HepG2 (cell line): Measurements from ENCODE around the gene ZCCHC3. TPM values are rescaled to one million over a fixed set of nuclear protein-coding genes. Genes with fewer than 3 reads are reported as not detected.

Source experiments
- ARNTL ChIP-seq: sonication (generic); formaldehyde crosslinking; IDR thresholded peaks from 2 replicates; pipeline ENCODE4 v1.4.0; 2020; ENCODE audit warnings: mild to moderate bottlenecking, missing genetic modification reagents
- HMG20B ChIP-seq: conservative IDR thresholded peaks from 2 replicates; pipeline ENCODE4 v1.6.1; 2016; ENCODE audit warnings: missing genetic modification reagents, missing compliant biosample characterization
- KLF16 ChIP-seq, 2 experiments: sonication (generic) in 1 of 2; formaldehyde crosslinking in 1 of 2; IDR thresholded peaks; 2 replicates each; pipeline versions ENCODE4 v1.6.1 to v1.8.0; 2016 to 2023; ENCODE audit warnings: missing genetic modification reagents in 2 of 2, missing compliant biosample characterization in 1 of 2
- KMT2A ChIP-seq: sonication (generic); formaldehyde crosslinking; IDR thresholded peaks from 2 replicates; pipeline ENCODE4 v1.4.0; 2020; ENCODE audit warnings: missing genetic modification reagents
- PLRG1 ChIP-seq: fragments of 450-650 bp; conservative IDR thresholded peaks from 2 replicates; pipeline ENCODE4 v1.6.1; 2016
- TEAD2 ChIP-seq: sonication (generic); formaldehyde crosslinking; IDR thresholded peaks from 2 replicates; pipeline ENCODE4 v1.9.0; 2021; ENCODE audit warnings: missing genetic modification reagents
- TOPORS ChIP-seq: sonication (generic); formaldehyde crosslinking; IDR thresholded peaks from 2 replicates; pipeline ENCODE4 v1.8.0; 2023; ENCODE audit warnings: mild to moderate bottlenecking, missing genetic modification reagents
- ZNF274 ChIP-seq: sonication (generic); formaldehyde crosslinking; IDR thresholded peaks from 2 replicates; pipeline ENCODE4 v1.5.1; 2020; ENCODE audit warnings: mild to moderate bottlenecking, missing genetic modification reagents
- ZNF567 ChIP-seq: sonication (generic); formaldehyde crosslinking; IDR thresholded peaks from 2 replicates; pipeline ENCODE4 v1.8.1; 2023; ENCODE audit warnings: mild to moderate bottlenecking, missing genetic modification reagents, borderline replicate concordance
- ZNF670 ChIP-seq: sonication (generic); formaldehyde crosslinking; IDR thresholded peaks from 2 replicates; pipeline ENCODE4 v1.8.0; 2022; ENCODE audit warnings: mild to moderate bottlenecking, missing genetic modification reagents, borderline replicate concordance
- ZNF792 ChIP-seq: IDR thresholded peaks from 2 replicates; pipeline ENCODE4 v1.6.1; 2016
- polyA plus RNA-seq, 8 experiments: library from polyadenylated mRNA; depleted of rRNA in 3 of 8; stranded (reverse) in 7 of 8; unstranded in 1 of 8; fragments of >200 nt; fragmentation: Illumina TruSeq in 4 of 8; extraction: Trizol in 4 of 8; gene quantifications; 2 replicates each; pipeline versions ENCODE4 v1.2.1 to v1.2.3, GENCODE V29; 2011 to 2016; ENCODE audit warnings: low read depth in 4 of 8, missing spikeins in 1 of 8, mixed read lengths in 1 of 8; ENCODE audit not compliant: insufficient read depth in 1 of 8
- total RNA-seq, 5 experiments: library from RNA; depleted of rRNA; stranded (reverse); fragments of >200 nt; fragmentation: Illumina TruSeq; extraction: Trizol; gene quantifications; 2 replicates each; pipeline ENCODE4 v1.2.3, GENCODE V29; 2016; ENCODE audit warnings: low read depth in 1 of 5
- TF ChIP-seq, protein P1 (sequence below): sonication (generic); formaldehyde crosslinking; conservative IDR thresholded peaks from 2 replicates; pipeline ENCODE4 v1.4.0; 2020; ENCODE audit warnings: missing genetic modification reagents
- TF ChIP-seq, protein P2 (sequence below): sonication (generic); formaldehyde crosslinking; IDR thresholded peaks from 2 replicates; pipeline ENCODE4 v1.4.0; 2020; ENCODE audit warnings: mild to moderate bottlenecking, missing genetic modification reagents
- TF ChIP-seq, protein P3 (sequence below): sonication (generic); formaldehyde crosslinking; IDR thresholded peaks from 2 replicates; pipeline ENCODE4 v1.5.0; 2020; ENCODE audit warnings: missing genetic modification reagents
- TF ChIP-seq, protein P4 (sequence below): sonication (generic); formaldehyde crosslinking; conservative IDR thresholded peaks from 2 replicates; pipeline ENCODE4 v1.8.0; 2022; ENCODE audit warnings: low read depth, missing genetic modification reagents
- TF ChIP-seq, protein P5 (sequence below): sonication (generic); formaldehyde crosslinking; IDR thresholded peaks from 2 replicates; pipeline ENCODE4; 2020; ENCODE audit warnings: missing genetic modification reagents, mild to moderate bottlenecking, borderline replicate concordance

ZCCHC3 gene
- total and polyA plus RNA-seq, 2 of the 13 experiments (the other 11 are each of a cell fraction or from before 2014, with no cell fraction given): 46.6 to 63.0 TPM

DNA sequence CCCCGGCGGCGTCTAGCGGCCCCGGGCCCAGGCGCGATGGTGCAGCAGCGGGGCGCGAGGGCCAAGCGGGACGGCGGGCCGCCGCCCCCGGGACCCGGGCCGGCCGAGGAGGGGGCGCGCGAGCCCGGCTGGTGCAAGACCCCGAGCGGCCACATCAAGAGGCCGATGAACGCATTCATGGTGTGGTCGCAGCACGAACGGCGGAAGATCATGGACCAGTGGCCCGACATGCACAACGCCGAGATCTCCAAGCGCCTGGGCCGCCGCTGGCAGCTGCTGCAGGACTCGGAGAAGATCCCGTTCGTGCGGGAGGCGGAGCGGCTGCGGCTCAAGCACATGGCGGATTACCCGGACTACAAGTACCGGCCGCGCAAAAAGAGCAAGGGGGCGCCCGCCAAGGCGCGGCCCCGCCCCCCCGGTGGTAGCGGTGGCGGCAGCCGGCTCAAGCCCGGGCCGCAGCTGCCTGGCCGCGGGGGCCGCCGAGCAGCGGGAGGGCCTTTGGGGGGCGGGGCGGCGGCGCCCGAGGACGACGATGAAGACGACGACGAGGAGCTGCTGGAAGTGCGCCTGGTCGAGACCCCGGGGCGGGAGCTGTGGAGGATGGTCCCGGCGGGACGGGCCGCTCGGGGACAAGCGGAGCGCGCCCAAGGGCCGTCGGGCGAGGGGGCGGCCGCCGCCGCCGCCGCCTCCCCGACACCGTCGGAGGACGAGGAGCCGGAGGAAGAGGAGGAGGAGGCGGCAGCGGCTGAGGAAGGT lies 28.7 kb downstream of the ZCCHC3 start (continued):
- TF ChIP-seq KLF16 (CRISPR knock-in tag; IDR thresholded peaks at IDR 0.05) (0 out of 4 replicates have a peak, but pooled peaks of 1 of the 2 experiments have one; percentile 43), KMT2A (no peak; the same call in 1 of the 2 replicates), TEAD2 (CRISPR knock-in tag) (no peak), ZNF670 (CRISPR knock-in tag) (no peak), ZNF567 (CRISPR knock-in tag) (peak; percentile 6; the same call in 1 of the 2 replicates), ZNF792 (CRISPR knock-in tag) (no peak), TOPORS (CRISPR knock-in tag) (no peak), ARNTL (CRISPR knock-in tag) (no peak), HMG20B (CRISPR knock-in tag) (no peak), PLRG1 (no peak), ZNF274 (CRISPR knock-in tag) (0 out of 2 replicates have a peak, but pooled peaks have one; percentile 40)
- TF ChIP-seq, protein P1, sequence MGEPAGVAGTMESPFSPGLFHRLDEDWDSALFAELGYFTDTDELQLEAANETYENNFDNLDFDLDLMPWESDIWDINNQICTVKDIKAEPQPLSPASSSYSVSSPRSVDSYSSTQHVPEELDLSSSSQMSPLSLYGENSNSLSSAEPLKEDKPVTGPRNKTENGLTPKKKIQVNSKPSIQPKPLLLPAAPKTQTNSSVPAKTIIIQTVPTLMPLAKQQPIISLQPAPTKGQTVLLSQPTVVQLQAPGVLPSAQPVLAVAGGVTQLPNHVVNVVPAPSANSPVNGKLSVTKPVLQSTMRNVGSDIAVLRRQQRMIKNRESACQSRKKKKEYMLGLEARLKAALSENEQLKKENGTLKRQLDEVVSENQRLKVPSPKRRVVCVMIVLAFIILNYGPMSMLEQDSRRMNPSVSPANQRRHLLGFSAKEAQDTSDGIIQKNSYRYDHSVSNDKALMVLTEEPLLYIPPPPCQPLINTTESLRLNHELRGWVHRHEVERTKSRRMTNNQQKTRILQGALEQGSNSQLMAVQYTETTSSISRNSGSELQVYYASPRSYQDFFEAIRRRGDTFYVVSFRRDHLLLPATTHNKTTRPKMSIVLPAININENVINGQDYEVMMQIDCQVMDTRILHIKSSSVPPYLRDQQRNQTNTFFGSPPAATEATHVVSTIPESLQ: no peak
- TF ChIP-seq, protein P2, sequence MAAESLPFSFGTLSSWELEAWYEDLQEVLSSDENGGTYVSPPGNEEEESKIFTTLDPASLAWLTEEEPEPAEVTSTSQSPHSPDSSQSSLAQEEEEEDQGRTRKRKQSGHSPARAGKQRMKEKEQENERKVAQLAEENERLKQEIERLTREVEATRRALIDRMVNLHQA (CRISPR knock-in tag): no peak
- TF ChIP-seq, protein P3, sequence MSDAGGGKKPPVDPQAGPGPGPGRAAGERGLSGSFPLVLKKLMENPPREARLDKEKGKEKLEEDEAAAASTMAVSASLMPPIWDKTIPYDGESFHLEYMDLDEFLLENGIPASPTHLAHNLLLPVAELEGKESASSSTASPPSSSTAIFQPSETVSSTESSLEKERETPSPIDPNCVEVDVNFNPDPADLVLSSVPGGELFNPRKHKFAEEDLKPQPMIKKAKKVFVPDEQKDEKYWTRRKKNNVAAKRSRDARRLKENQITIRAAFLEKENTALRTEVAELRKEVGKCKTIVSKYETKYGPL (CRISPR knock-in tag): no peak
- TF ChIP-seq, protein P4, sequence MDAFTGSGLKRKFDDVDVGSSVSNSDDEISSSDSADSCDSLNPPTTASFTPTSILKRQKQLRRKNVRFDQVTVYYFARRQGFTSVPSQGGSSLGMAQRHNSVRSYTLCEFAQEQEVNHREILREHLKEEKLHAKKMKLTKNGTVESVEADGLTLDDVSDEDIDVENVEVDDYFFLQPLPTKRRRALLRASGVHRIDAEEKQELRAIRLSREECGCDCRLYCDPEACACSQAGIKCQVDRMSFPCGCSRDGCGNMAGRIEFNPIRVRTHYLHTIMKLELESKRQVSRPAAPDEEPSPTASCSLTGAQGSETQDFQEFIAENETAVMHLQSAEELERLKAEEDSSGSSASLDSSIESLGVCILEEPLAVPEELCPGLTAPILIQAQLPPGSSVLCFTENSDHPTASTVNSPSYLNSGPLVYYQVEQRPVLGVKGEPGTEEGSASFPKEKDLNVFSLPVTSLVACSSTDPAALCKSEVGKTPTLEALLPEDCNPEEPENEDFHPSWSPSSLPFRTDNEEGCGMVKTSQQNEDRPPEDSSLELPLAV (CRISPR knock-in tag): no peak; the same call in 1 of the 2 replicates
- TF ChIP-seq, protein P5, sequence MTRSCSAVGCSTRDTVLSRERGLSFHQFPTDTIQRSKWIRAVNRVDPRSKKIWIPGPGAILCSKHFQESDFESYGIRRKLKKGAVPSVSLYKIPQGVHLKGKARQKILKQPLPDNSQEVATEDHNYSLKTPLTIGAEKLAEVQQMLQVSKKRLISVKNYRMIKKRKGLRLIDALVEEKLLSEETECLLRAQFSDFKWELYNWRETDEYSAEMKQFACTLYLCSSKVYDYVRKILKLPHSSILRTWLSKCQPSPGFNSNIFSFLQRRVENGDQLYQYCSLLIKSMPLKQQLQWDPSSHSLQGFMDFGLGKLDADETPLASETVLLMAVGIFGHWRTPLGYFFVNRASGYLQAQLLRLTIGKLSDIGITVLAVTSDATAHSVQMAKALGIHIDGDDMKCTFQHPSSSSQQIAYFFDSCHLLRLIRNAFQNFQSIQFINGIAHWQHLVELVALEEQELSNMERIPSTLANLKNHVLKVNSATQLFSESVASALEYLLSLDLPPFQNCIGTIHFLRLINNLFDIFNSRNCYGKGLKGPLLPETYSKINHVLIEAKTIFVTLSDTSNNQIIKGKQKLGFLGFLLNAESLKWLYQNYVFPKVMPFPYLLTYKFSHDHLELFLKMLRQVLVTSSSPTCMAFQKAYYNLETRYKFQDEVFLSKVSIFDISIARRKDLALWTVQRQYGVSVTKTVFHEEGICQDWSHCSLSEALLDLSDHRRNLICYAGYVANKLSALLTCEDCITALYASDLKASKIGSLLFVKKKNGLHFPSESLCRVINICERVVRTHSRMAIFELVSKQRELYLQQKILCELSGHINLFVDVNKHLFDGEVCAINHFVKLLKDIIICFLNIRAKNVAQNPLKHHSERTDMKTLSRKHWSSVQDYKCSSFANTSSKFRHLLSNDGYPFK (CRISPR knock-in tag): no peak
